Measurements from ENCODE around the gene TMCO4. TPM values are rescaled to one million over a fixed set of nuclear protein-coding genes. Genes with fewer than 3 reads are reported as not detected.

The TMCO4 gene
- total RNA-seq, 1 experiment from 2014 or later: 13.5 TPM

GRCh38 chr1:19844731-19845495, 45.2 kb upstream of the TMCO4 start:
- BruUV-seq (replicated peaks): no TSS peak
- H3K4me1 Mint-ChIP-seq (ENCODE audit: low read depth, unreplicated experiment): peaks cover 16% of the 10 kb centered on the region
- H3K27ac Mint-ChIP-seq (ENCODE audit: unreplicated experiment): no peak overlapping the region
- DNase-seq: no peak
- H3K27me3 Mint-ChIP-seq (ENCODE audit: unreplicated experiment): no peaks in the 10 kb centered on the region
- no peaks in the 10 kb centered on the region for H3K9me3 Mint-ChIP-seq (ENCODE audit: low read depth, unreplicated experiment)
- CTCF ChIA-PET: no interaction called here
- TF ChIP-seq, protein P1, sequence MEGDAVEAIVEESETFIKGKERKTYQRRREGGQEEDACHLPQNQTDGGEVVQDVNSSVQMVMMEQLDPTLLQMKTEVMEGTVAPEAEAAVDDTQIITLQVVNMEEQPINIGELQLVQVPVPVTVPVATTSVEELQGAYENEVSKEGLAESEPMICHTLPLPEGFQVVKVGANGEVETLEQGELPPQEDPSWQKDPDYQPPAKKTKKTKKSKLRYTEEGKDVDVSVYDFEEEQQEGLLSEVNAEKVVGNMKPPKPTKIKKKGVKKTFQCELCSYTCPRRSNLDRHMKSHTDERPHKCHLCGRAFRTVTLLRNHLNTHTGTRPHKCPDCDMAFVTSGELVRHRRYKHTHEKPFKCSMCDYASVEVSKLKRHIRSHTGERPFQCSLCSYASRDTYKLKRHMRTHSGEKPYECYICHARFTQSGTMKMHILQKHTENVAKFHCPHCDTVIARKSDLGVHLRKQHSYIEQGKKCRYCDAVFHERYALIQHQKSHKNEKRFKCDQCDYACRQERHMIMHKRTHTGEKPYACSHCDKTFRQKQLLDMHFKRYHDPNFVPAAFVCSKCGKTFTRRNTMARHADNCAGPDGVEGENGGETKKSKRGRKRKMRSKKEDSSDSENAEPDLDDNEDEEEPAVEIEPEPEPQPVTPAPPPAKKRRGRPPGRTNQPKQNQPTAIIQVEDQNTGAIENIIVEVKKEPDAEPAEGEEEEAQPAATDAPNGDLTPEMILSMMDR (IDR thresholded peaks at IDR 0.05; ENCODE audit: unreplicated experiment): no peak
- H3K36me3 Mint-ChIP-seq (ENCODE audit: insufficient read depth, unreplicated experiment): no peaks in the 10 kb centered on the region
- no peak overlapping the region for H3K4me3 Mint-ChIP-seq (ENCODE audit: low read depth, unreplicated experiment)
- intact Hi-C loops (cut with micrococcal nuclease; ENCODE audit: unreplicated experiment): no loop called here

GRCh38 chr1:19840228-19840627, 40.5 kb upstream of the TMCO4 start:
- no peak overlapping the region for H3K27ac Mint-ChIP-seq (ENCODE audit: unreplicated experiment)
- H3K4me3 Mint-ChIP-seq (ENCODE audit: low read depth, unreplicated experiment): no peak overlapping the region
- TF ChIP-seq, protein P1 (IDR thresholded peaks at IDR 0.05; ENCODE audit: unreplicated experiment): no peak
- no peak for DNase-seq
- BruUV-seq (replicated peaks): no TSS peak
- CTCF ChIA-PET: no interaction called here
- no peaks in the 10 kb centered on the region for H3K27me3 Mint-ChIP-seq (ENCODE audit: unreplicated experiment)
- no peaks in the 10 kb centered on the region for H3K9me3 Mint-ChIP-seq (ENCODE audit: low read depth, unreplicated experiment)
- intact Hi-C loops (cut with micrococcal nuclease; ENCODE audit: unreplicated experiment): no loop called here
- no peaks in the 10 kb centered on the region for H3K4me1 Mint-ChIP-seq (ENCODE audit: low read depth, unreplicated experiment)
- H3K36me3 Mint-ChIP-seq (ENCODE audit: insufficient read depth, unreplicated experiment): no peaks in the 10 kb centered on the region

DNA sequence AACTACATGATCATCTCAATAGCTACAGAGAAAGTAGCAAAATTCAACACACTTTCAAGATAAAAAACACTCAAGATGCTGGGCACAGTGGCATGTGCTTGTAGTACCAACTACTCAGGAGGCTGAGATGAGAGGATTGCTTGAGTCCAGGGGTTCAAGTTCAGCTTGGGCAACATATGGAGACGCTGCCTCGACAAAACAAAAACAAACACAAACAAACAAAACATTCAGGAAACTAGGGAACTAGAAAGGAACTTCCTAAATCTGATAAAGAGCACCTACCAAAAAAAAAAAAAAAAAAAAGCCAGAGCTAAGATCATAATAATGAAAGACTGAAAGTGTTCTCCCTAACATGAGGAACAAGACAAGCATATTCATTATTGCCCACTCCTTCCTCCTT, 38.1 kb upstream of the TMCO4 start:
- Mint-ChIP-seq H3K27ac (ENCODE audit: unreplicated experiment) (no peak overlapping the region), H3K4me3 (ENCODE audit: low read depth, unreplicated experiment) (no peak overlapping the region), H3K36me3 (ENCODE audit: insufficient read depth, unreplicated experiment) (no peaks in the 10 kb centered on the region), H3K9me3 (ENCODE audit: low read depth, unreplicated experiment) (no peaks in the 10 kb centered on the region), H3K4me1 (ENCODE audit: low read depth, unreplicated experiment) (no peaks in the 10 kb centered on the region), H3K27me3 (ENCODE audit: unreplicated experiment) (no peaks in the 10 kb centered on the region)
- DNase-seq: no peak
- TF ChIP-seq, protein P1 (IDR thresholded peaks at IDR 0.05; ENCODE audit: unreplicated experiment): no peak
- CTCF ChIA-PET: interaction anchor here (0.6 kb wide), 1 partner anchor 813 kb away, joined by 4 read pairs; no protein-coding TSS in a partner anchor
- BruUV-seq (replicated peaks): no TSS peak
- intact Hi-C loops (cut with micrococcal nuclease; ENCODE audit: unreplicated experiment): no loop called here

GRCh38 chr1:19835578-19835977, 35.9 kb upstream of the TMCO4 start:
- Mint-ChIP-seq H3K27me3 (ENCODE audit: unreplicated experiment) (no peaks in the 10 kb centered on the region), H3K9me3 (ENCODE audit: low read depth, unreplicated experiment) (peaks cover 5% of the 10 kb centered on the region), H3K27ac (ENCODE audit: unreplicated experiment) (no peak overlapping the region), H3K4me3 (ENCODE audit: low read depth, unreplicated experiment) (no peak overlapping the region), H3K36me3 (ENCODE audit: insufficient read depth, unreplicated experiment) (no peaks in the 10 kb centered on the region), H3K4me1 (ENCODE audit: low read depth, unreplicated experiment) (no peaks in the 10 kb centered on the region)
- BruUV-seq (replicated peaks): no TSS peak
- TF ChIP-seq, protein P1 (IDR thresholded peaks at IDR 0.05; ENCODE audit: unreplicated experiment): no peak
- DNase-seq: no peak
- CTCF ChIA-PET: no interaction called here
- intact Hi-C loops (cut with micrococcal nuclease; ENCODE audit: unreplicated experiment): no loop called here
